NB4 (cell line): ENCODE results near the gene SS18L1.

Experiments
- MYC ChIP-seq: IDR thresholded peaks from 2 replicates; pipeline ENCODE4 v1.6.1; 2011; ENCODE audit warnings: low read depth, low read length
- POLR2A ChIP-seq: IDR thresholded peaks from 2 replicates; pipeline ENCODE4 v1.6.1; 2011; ENCODE audit warnings: mild to moderate bottlenecking; ENCODE audit not compliant: insufficient read length; ENCODE audit errors: extremely low read depth
- TF ChIP-seq, protein P1 (sequence below): IDR thresholded peaks from one replicate; pipeline ENCODE4 v1.5.1; 2012; ENCODE audit warnings: low read depth, low read length
- TF ChIP-seq, protein P2 (sequence below): IDR thresholded peaks from 2 replicates; pipeline ENCODE4 v1.6.1; 2011; ENCODE audit warnings: low read depth, low read length

DNA sequence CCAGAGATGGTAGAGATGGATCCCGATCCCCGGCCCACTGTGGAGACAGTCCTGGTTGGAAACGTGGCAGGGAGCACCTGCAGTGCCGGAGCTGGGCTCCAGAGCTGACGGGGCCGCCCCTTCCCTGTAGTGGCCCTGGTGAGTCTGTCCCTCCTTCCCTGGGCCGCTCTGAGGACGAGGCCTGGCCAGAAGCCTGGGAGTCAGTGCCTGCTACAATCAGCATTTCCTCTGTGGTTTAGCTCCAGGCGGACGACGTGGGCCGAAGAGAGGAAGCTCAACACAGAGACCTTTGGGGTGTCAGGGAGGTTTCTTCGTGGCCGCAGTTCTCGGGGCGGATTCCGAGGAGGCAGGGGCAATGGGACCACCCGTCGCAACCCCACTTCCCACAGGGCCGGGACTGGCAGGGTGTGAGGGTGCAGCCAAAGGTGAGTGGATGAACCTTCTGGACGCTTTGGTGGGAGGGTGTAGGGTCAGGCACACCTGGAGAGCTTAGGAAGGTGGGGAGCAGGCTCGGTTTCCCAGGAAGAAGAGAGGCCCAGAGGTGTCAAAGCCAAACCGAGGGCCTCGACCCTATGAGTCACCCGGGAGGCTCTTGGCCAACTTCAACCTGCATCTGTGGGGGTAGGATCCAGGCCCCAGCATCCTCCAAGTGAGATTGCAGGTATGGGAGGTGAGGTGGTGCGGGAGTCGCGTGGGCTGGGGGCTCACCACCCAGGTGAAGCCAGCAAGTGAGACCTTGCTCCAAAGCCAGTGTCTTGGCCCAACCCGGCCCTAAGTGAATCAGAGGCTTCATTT, 10.3 kb upstream of the SS18L1 start:
- TF ChIP-seq, protein P1, sequence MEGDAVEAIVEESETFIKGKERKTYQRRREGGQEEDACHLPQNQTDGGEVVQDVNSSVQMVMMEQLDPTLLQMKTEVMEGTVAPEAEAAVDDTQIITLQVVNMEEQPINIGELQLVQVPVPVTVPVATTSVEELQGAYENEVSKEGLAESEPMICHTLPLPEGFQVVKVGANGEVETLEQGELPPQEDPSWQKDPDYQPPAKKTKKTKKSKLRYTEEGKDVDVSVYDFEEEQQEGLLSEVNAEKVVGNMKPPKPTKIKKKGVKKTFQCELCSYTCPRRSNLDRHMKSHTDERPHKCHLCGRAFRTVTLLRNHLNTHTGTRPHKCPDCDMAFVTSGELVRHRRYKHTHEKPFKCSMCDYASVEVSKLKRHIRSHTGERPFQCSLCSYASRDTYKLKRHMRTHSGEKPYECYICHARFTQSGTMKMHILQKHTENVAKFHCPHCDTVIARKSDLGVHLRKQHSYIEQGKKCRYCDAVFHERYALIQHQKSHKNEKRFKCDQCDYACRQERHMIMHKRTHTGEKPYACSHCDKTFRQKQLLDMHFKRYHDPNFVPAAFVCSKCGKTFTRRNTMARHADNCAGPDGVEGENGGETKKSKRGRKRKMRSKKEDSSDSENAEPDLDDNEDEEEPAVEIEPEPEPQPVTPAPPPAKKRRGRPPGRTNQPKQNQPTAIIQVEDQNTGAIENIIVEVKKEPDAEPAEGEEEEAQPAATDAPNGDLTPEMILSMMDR = no peak
- no peak for TF ChIP-seq POLR2A
- TF ChIP-seq MYC = no peak
- TF ChIP-seq, protein P2, sequence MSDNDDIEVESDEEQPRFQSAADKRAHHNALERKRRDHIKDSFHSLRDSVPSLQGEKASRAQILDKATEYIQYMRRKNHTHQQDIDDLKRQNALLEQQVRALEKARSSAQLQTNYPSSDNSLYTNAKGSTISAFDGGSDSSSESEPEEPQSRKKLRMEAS = no peak
